Left ventricle myocardium superior (tissue), 1 donor: ENCODE measurements around the gene TMEM132C. TPM values are rescaled to one million over a fixed set of nuclear protein-coding genes. Genes with fewer than 3 reads are reported as not detected.

Experiments used
- ATAC-seq: fragments of 200-7000 bp; cut with Tn5 transposase; one replicate; pipeline ENCODE4 v1.9.1; 2020; ENCODE audit warnings: mild to moderate bottlenecking, moderate library complexity
- DNase-seq: peaks from one replicate; pipeline ENCODE4 v3.0.0-alpha.2; 2020
- intact Hi-C: fragments of 100-400 bp; cut with micrococcal nuclease; formaldehyde crosslinking; loops from one replicate; pipeline ENCODE4 v1.11.0; 2022
- total RNA-seq: library from RNA; stranded (reverse); fragmentation: NEBNext Ultra II Directional; extraction: Animal tissue kit (Norgen Biotek cat#: 25700); gene quantifications from one replicate; pipeline ENCODE4 v1.2.1, GENCODE V29; 2021
- donor health status: DM: no; HTN: yes; CAD: no; lungs with severe emphysema.

The TMEM132C gene
- total RNA-seq, 1 donor from 2014 or later = 1.0 TPM

- ATAC-seq (peak; percentile 88), DNase-seq (peak; percentile 46)
- intact Hi-C loops = no loop called here
These were observed 121.6 kb downstream of the TMEM132C start for GRCh38 chr12:128388461-128389000.

- intact Hi-C loops = no loop called here
- DNase-seq (no peak), ATAC-seq (no peak)
These were observed 126.4 kb downstream of the TMEM132C start for GRCh38 chr12:128393346-128393745.

- intact Hi-C loops = no loop called here
- no peak for DNase-seq
- no peak for ATAC-seq
These were observed 127.2 kb downstream of the TMEM132C start for GRCh38 chr12:128394137-128394536.

- intact Hi-C loops = no loop called here
- DNase-seq (no peak), ATAC-seq (no peak)
These were observed 132.3 kb downstream of the TMEM132C start for GRCh38 chr12:128399253-128399652.

GRCh38 chr12:128402486-128403243, 135.7 kb downstream of the TMEM132C start:
- DNase-seq (no peak), ATAC-seq (no peak)
- intact Hi-C loops = no loop called here

- intact Hi-C loops = no loop called here
- DNase-seq (no peak), ATAC-seq (no peak)
These were observed 141.7 kb downstream of the TMEM132C start for GRCh38 chr12:128408669-128409068.

- DNase-seq = no peak
- no peak for ATAC-seq
- intact Hi-C loops = no loop called here
These were observed 148.1 kb downstream of the TMEM132C start for GRCh38 chr12:128415036-128415560.

- ATAC-seq = peak; percentile 57
- no peak for DNase-seq
- intact Hi-C loops = no loop called here
These were observed 152.0 kb downstream of the TMEM132C start for GRCh38 chr12:128418944-128419343.

- intact Hi-C loops = no loop called here
- no peak for DNase-seq
- no peak for ATAC-seq
These were observed 153.2 kb downstream of the TMEM132C start for GRCh38 chr12:128420163-128420562.

GRCh38 chr12:128421375-128421774, 154.4 kb downstream of the TMEM132C start:
- intact Hi-C loops = no loop called here
- DNase-seq = no peak

GRCh38 chr12:128423205-128423604, 156.2 kb downstream of the TMEM132C start:
- DNase-seq (no peak), ATAC-seq (no peak)
- intact Hi-C loops = no loop called here

More at GRCh38 chr12:128421375-128421774, 154.4 kb downstream of the TMEM132C start:
- no peak for ATAC-seq

- no peak for DNase-seq
- intact Hi-C loops = no loop called here
- ATAC-seq = no peak
These were observed 158.0 kb downstream of the TMEM132C start for GRCh38 chr12:128424931-128425431.

GRCh38 chr12:128425666-128426331, 158.8 kb downstream of the TMEM132C start:
- intact Hi-C loops = no loop called here
- DNase-seq (no peak), ATAC-seq (no peak)

- DNase-seq (no peak), ATAC-seq (no peak)
- intact Hi-C loops = no loop called here
These were observed 159.5 kb downstream of the TMEM132C start for GRCh38 chr12:128426511-128426910.

- intact Hi-C loops = no loop called here
- no peak for ATAC-seq
- no peak for DNase-seq
These were observed 172.8 kb downstream of the TMEM132C start for GRCh38 chr12:128439796-128440195.

GRCh38 chr12:128442096-128442495, 175.1 kb downstream of the TMEM132C start:
- intact Hi-C loops = no loop called here
- DNase-seq (no peak), ATAC-seq (no peak)

- intact Hi-C loops = no loop called here
- no peak for ATAC-seq
These were observed 177.6 kb downstream of the TMEM132C start for GRCh38 chr12:128444598-128444997.

GRCh38 chr12:128445415-128446127, 178.6 kb downstream of the TMEM132C start:
- intact Hi-C loops = no loop called here
- no peak for ATAC-seq
- DNase-seq = no peak

More at GRCh38 chr12:128444598-128444997, 177.6 kb downstream of the TMEM132C start:
- no peak for DNase-seq

GRCh38 chr12:128449146-128449894, 182.3 kb downstream of the TMEM132C start:
- no peak for DNase-seq
- no peak for ATAC-seq

More at GRCh38 chr12:128449146-128449894, 182.3 kb downstream of the TMEM132C start:
- intact Hi-C loops = no loop called here
